ENCODE measurements around the gene ADGRG1.

The ADGRG1 gene

DNA sequence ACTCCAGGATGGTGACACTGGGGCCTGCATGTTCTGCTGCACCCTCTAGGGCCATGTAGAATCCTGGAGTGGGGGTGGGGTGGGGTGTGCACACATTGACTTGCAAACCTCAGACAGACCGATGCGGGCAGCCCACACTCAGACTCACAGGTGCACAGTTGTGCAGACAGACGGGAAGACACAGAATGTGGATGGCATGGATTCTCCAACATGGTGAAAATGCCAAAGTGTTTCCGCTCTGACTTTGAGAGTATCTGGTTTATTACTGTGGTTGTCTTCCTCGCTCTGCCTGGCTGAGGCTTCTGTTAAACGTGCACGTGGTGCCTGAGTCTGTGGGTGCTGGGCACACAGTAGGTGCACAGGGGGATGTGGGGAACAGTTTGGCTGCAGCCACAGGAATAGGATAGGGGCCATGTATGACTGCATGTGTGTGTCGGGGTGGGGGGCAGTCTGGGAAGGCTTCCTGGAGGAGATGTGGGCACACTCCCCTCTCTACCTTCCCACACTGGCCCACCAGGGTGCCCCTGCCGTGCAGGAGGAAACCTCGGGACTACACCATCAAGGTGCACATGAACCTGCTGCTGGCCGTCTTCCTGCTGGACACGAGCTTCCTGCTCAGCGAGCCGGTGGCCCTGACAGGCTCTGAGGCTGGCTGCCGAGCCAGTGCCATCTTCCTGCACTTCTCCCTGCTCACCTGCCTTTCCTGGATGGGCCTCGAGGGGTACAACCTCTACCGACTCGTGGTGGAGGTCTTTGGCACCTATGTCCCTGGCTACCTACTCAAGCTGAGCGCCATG, 30.6 kb downstream of the ADGRG1 start:
- TF ChIP-seq, protein P1, sequence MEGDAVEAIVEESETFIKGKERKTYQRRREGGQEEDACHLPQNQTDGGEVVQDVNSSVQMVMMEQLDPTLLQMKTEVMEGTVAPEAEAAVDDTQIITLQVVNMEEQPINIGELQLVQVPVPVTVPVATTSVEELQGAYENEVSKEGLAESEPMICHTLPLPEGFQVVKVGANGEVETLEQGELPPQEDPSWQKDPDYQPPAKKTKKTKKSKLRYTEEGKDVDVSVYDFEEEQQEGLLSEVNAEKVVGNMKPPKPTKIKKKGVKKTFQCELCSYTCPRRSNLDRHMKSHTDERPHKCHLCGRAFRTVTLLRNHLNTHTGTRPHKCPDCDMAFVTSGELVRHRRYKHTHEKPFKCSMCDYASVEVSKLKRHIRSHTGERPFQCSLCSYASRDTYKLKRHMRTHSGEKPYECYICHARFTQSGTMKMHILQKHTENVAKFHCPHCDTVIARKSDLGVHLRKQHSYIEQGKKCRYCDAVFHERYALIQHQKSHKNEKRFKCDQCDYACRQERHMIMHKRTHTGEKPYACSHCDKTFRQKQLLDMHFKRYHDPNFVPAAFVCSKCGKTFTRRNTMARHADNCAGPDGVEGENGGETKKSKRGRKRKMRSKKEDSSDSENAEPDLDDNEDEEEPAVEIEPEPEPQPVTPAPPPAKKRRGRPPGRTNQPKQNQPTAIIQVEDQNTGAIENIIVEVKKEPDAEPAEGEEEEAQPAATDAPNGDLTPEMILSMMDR (IDR thresholded peaks at IDR 0.05): no peak

DNA sequence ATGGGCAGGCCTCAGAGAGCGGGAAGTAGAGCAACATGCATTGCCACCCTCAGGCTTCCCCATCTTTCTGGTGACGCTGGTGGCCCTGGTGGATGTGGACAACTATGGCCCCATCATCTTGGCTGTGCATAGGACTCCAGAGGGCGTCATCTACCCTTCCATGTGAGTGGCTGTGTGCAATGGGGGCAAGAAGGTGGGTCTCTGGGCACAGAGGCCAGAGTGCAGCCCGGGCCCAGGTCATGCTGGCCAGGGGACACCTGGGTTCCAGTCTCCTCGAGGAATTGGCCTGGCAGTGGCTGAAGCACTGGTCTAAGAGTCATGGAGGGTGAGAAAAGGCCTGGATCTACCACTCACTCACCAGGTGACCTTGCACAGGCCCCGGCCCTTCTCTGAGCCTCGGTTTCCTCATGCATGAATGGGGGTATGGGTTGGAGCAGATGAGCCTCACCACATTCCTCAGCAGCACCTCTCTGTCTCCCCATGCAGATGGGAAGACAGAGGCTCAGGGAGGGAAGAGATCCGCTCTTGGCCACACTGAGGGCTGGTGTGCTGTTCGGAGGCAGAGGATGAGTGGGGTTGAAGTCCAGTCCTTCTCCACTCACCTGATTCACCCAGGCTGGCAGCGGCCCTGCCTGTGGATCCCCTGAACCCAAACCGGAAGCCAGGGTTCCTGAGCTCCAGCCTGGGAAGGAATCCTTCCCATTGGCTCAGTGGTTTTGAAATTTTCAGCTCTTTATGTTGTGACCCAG, 32.5 kb downstream of the ADGRG1 start:
- TF ChIP-seq, protein P1 (IDR thresholded peaks at IDR 0.05): no peak

DNA sequence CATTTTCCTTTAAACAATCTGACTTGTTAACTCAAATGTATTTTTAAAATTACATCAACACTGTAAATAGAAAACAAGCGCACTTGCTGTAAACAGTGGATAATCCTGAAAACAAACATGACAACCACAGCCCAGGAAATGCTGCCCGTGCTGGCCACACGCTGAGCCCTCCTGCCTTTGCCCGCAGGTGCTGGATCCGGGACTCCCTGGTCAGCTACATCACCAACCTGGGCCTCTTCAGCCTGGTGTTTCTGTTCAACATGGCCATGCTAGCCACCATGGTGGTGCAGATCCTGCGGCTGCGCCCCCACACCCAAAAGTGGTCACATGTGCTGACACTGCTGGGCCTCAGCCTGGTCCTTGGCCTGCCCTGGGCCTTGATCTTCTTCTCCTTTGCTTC, 33.1 kb downstream of the ADGRG1 start:
- TF ChIP-seq, protein P1 (IDR thresholded peaks at IDR 0.05): no peak

DNA sequence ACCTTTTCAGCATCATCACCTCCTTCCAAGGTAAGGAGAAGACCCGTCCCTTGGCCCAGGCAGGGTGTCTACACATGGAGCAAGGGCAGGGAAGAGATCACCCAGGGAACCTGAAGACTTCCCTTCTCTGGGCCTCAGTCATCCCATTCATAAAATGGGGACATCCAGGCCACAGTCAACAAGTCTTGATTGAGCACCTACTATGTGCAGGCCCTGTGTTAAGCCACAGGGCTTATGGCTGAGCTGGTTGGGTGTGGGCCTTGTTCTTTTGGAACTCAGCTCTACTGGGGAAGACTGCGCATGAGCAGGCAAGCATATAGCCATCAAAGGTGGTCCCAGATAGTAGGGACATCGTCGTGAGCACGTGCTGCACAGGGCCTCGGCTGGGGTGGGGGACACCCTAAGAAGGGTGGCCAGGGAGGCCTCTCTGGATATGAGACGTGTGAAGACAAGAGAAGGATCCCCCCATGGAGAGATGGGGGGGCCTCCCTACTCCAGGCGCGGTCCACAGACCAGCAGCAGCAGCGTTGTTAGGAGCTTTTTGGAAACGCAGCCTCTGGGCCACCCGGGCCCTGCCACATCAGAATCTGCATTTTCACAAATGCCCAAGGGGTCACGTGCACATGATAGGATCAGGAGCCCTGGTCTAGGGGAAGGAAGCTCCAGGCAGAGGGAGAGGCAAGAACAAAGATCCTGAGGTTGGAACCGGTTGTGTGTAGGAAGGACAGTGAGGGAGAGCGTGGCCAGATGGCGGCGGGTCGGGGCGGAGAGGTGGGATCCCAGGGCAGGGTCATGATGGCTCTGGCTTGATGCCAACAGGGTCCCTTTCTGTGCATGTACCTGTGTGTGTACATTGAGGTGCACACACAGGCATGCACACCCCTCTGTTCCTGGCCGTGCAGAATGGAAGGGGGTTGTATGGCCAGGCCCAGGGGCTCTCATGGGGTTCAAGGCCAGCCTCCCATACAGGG, 33.8 kb downstream of the ADGRG1 start:
- TF ChIP-seq, protein P1 (IDR thresholded peaks at IDR 0.05): no peak

GRCh38 chr16:57663436-57663835, 35.0 kb downstream of the ADGRG1 start:
- TF ChIP-seq, protein P1 (IDR thresholded peaks at IDR 0.05): no peak

DNA sequence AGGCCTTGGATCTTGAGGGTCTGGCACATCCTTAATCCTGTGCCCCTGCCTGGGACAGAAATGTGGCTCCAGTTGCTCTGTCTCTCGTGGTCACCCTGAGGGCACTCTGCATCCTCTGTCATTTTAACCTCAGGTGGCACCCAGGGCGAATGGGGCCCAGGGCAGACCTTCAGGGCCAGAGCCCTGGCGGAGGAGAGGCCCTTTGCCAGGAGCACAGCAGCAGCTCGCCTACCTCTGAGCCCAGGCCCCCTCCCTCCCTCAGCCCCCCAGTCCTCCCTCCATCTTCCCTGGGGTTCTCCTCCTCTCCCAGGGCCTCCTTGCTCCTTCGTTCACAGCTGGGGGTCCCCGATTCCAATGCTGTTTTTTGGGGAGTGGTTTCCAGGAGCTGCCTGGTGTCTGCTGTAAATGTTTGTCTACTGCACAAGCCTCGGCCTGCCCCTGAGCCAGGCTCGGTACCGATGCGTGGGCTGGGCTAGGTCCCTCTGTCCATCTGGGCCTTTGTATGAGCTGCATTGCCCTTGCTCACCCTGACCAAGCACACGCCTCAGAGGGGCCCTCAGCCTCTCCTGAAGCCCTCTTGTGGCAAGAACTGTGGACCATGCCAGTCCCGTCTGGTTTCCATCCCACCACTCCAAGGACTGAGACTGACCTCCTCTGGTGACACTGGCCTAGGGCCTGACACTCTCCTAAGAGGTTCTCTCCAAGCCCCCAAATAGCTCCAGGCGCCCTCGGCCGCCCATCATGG, 35.7 kb downstream of the ADGRG1 start:
- TF ChIP-seq, protein P1 (IDR thresholded peaks at IDR 0.05): no peak
